Suprapubic skin (tissue), 4 donors: ENCODE data around the gene STOML1. TPM values are rescaled to one million over a fixed set of nuclear protein-coding genes. Genes with fewer than 3 reads are reported as not detected.
"Not testable (repeated sequence)": the region's sequence is repeated elsewhere in the genome, so short reads cannot be mapped to it uniquely, and the experiment has no call there.

Source experiments
- DNase-seq, 2 donors: peaks; one replicate each; pipeline ENCODE4 v3.0.0-alpha.2; 2019; ENCODE audit warnings: low spot score in 2 of 2
- H3K27ac ChIP-seq: fragments of 200-600 bp; sonication (generic); one replicate; pipeline ENCODE4 v1.5.1; 2019
- H3K27me3 ChIP-seq: fragments of 200-600 bp; sonication (generic); one replicate; pipeline ENCODE4 v1.5.1; 2019
- H3K36me3 ChIP-seq: fragments of 200-600 bp; sonication (generic); one replicate; pipeline ENCODE4 v1.5.1; 2019
- H3K4me1 ChIP-seq: fragments of 200-600 bp; sonication (generic); one replicate; pipeline ENCODE4 v1.5.1; 2019
- H3K4me3 ChIP-seq: fragments of 200-600 bp; sonication (generic); one replicate; pipeline ENCODE4 v1.5.1; 2019; ENCODE audit warnings: mild to moderate bottlenecking
- H3K9me3 ChIP-seq: fragments of 200-600 bp; sonication (generic); one replicate; pipeline ENCODE4 v1.5.1; 2019
- EP300 ChIP-seq: sonication (generic); formaldehyde crosslinking; IDR thresholded peaks from one replicate; pipeline ENCODE4 v1.6.1; 2017; ENCODE audit warnings: antibody characterized with exemption
- POLR2A ChIP-seq, 2 donors: fragments of 450-650 bp; IDR thresholded peaks; one replicate each; pipeline ENCODE4 v1.6.1; 2017; ENCODE audit warnings: antibody characterized with exemption in 2 of 2, mild to moderate bottlenecking in 2 of 2, moderate library complexity in 2 of 2
- POLR2AphosphoS5 ChIP-seq, 3 donors: sonication (generic); formaldehyde crosslinking; IDR thresholded peaks; one replicate each; pipeline ENCODE4 v1.6.1; 2017; ENCODE audit warnings: antibody characterized with exemption in 3 of 3
- WGBS: methylation state at CpG from one replicate; pipeline ENCODE4 v1.1.5; 2018; 5-methylcytosine and 5-hydroxymethylcytosine counted together
- total RNA-seq, 4 donors: library from RNA; depleted of rRNA; stranded (reverse); fragments of >200 nt; gene quantifications; one replicate each; pipeline ENCODE4 v1.1.0, GENCODE V29; 2016
- TF ChIP-seq, protein P1 (sequence below), 2 donors: fragments of 200-600 bp in 1 of 2; fragments of 450-650 bp in 1 of 2; sonication (generic) in 1 of 2; IDR thresholded peaks; one replicate each; pipeline ENCODE4 v1.5.1; 2016 to 2019; ENCODE audit warnings: antibody characterized with exemption in 2 of 2, mild to moderate bottlenecking in 1 of 2, moderate library complexity in 1 of 2

STOML1 gene
- total RNA-seq, 4 donors from 2014 or later, result 9.7 to 25.3 (median 10.7) TPM

DNA sequence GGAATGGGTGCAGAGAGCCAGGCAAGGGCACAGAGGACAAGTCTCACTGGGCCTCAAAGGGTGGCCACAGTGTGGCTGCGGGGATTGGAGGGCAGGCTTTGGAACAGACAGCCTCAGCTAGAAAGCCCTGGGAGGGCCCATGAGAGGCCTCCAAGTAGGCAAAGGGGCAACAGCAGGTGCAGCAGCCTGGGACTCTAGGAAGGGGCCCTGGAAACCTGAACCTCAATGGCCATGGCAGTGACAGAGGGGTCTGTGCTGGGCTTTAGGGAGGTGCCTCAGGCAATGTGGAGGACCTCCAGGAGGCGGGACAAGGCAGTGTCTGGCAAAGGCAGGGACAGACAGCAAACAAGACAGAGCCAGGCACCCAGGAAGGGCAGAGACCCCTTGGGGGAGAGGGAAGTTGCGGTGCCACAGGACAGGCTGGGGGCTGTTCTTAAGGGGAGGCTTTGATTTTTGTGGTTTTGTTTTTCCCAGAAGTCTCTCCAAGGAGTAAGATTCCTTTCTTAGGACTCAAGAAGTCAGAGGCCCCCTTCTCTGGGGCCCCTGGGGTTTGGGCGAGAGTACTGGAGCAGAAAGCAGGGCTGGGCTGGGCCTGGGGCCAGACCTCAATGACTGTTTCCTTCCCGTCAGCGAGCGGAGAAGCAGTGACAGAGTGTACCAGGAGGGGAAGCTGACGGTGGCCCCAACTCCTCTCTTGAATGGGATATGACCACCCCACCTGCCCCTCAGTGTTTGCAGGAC, 9.7 kb downstream of the STOML1 start:
- peaks cover 65% of the 10 kb centered on the region for H3K4me1 ChIP-seq
- 20% methylated on average over 4 of the region's 8 CpGs for WGBS
- H3K4me3 ChIP-seq, result peak overlapping the region; percentile 16
- H3K27ac ChIP-seq, result peak overlapping the region; percentile 92
- DNase-seq, result peak; percentile 91 to 93
- no peaks in the 10 kb centered on the region for H3K9me3 ChIP-seq
- TF ChIP-seq POLR2AphosphoS5 (IDR thresholded peaks at IDR 0.05) (peak in 2 of 3 donors; percentile 15 to 20), EP300 (no peak), POLR2A (IDR thresholded peaks at IDR 0.05) (no peak)
- TF ChIP-seq, protein P1, sequence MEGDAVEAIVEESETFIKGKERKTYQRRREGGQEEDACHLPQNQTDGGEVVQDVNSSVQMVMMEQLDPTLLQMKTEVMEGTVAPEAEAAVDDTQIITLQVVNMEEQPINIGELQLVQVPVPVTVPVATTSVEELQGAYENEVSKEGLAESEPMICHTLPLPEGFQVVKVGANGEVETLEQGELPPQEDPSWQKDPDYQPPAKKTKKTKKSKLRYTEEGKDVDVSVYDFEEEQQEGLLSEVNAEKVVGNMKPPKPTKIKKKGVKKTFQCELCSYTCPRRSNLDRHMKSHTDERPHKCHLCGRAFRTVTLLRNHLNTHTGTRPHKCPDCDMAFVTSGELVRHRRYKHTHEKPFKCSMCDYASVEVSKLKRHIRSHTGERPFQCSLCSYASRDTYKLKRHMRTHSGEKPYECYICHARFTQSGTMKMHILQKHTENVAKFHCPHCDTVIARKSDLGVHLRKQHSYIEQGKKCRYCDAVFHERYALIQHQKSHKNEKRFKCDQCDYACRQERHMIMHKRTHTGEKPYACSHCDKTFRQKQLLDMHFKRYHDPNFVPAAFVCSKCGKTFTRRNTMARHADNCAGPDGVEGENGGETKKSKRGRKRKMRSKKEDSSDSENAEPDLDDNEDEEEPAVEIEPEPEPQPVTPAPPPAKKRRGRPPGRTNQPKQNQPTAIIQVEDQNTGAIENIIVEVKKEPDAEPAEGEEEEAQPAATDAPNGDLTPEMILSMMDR (IDR thresholded peaks at IDR 0.05), result peak in 1 of 2 donors; percentile 9
- peaks cover 11% of the 10 kb centered on the region for H3K36me3 ChIP-seq
- H3K27me3 ChIP-seq, result no peaks in the 10 kb centered on the region

DNA sequence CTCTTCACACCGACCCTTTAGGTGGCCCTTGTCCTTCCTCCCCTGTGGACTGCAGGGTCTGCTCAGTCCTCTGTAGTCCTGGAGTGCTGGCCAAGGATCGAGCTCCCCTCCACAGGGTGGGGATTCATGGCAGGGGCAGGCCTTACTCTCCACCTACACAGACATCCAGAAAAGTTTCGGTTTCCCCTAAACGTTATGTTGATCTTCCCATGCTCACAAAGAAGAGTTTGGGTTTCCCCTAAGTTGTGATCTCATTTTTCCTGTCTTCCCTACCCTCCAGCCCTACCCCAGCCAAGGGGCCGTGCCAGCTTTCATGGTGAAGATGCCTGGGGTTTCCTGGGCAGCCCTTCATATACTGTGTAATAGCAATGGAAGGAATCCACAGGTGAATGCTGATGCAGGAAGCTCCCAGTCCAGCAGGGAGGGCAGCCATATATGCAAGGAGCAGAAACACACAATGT, 10.3 kb downstream of the STOML1 start:
- peaks cover 59% of the 10 kb centered on the region for H3K4me1 ChIP-seq
- TF ChIP-seq, protein P1 (IDR thresholded peaks at IDR 0.05), result no peak
- no peak for TF ChIP-seq POLR2A (IDR thresholded peaks at IDR 0.05)
- TF ChIP-seq POLR2AphosphoS5 (IDR thresholded peaks at IDR 0.05), result no peak
- no peak for TF ChIP-seq EP300

DNA sequence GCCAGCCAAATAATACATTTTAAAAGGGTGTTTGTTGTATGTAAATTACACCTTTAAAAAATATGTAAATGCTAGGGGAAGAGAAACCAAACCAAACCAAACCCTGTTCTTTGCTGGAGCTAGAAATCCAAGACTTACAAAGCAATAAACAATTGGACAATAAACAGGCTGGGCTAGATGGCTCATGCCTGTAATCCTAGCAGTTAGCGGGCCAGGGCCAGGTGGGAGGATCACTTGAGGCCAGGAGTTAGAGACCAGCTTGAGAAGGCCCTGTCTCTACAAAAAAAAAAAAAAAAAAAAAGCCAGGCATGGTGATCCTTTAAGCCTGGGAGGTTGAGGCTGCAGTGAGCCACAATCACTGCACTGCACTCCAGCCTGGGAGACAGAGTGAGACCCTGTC, 12.5 kb downstream of the STOML1 start:
- Histone ChIP-seq H3K4me1 (peaks cover 39% of the 10 kb centered on the region), H3K4me3 (no peak overlapping the region), H3K36me3 (no peaks in the 10 kb centered on the region), H3K9me3 (no peaks in the 10 kb centered on the region), H3K27me3 (peaks cover 11% of the 10 kb centered on the region), H3K27ac (no peak overlapping the region)
- TF ChIP-seq, protein P1 (IDR thresholded peaks at IDR 0.05), result no peak
- no peak for TF ChIP-seq POLR2AphosphoS5 (IDR thresholded peaks at IDR 0.05)
- no peak for TF ChIP-seq EP300
- no peak for TF ChIP-seq POLR2A (IDR thresholded peaks at IDR 0.05)
- peak in 1 of 2 donors; percentile 4 for DNase-seq
- WGBS, result 58% methylated on average over 1 of the region's 1 CpG

More for the DNA sequence above, 10.3 kb downstream of the STOML1 start:
- H3K4me3 ChIP-seq, result no peak overlapping the region
- H3K9me3 ChIP-seq, result no peaks in the 10 kb centered on the region
- 10% methylated on average over 5 of the region's 5 CpGs for WGBS
- peak overlapping the region; percentile 92 for H3K27ac ChIP-seq
- H3K27me3 ChIP-seq, result no peaks in the 10 kb centered on the region
- DNase-seq, result peak in 1 of 2 donors; percentile 64
- peaks cover 11% of the 10 kb centered on the region for H3K36me3 ChIP-seq

DNA sequence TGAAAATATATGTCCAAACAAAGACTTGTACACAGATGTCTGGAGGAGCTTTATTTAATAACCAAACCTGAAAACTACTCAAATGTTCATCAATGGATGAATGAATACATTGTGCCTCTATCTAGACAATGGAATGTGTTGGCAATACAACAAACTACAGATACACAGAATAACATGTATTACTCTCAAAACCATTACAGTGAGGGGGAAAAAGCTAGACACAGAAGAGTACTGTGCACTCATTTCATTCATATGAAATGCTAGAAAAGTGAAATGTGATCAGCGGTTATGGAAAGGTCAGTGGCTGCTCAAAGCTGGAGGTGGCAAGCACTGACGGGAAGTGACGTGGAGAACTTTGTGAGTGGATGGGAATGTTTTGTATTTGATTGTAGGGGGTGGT, 13.2 kb downstream of the STOML1 start:
- peaks cover 31% of the 10 kb centered on the region for H3K4me1 ChIP-seq
- TF ChIP-seq POLR2AphosphoS5 (IDR thresholded peaks at IDR 0.05), result no peak
- no peak for TF ChIP-seq POLR2A (IDR thresholded peaks at IDR 0.05)
- TF ChIP-seq, protein P1 (IDR thresholded peaks at IDR 0.05), result no peak
- TF ChIP-seq EP300, result no peak
- DNase-seq, result peak in 1 of 2 donors; percentile 31
- WGBS, result 82% methylated on average over 3 of the region's 3 CpGs
- no peak overlapping the region for H3K4me3 ChIP-seq
- H3K9me3 ChIP-seq, result no peaks in the 10 kb centered on the region
- H3K27me3 ChIP-seq, result peaks cover 11% of the 10 kb centered on the region
- no peaks in the 10 kb centered on the region for H3K36me3 ChIP-seq
- H3K27ac ChIP-seq, result no peak overlapping the region

DNA sequence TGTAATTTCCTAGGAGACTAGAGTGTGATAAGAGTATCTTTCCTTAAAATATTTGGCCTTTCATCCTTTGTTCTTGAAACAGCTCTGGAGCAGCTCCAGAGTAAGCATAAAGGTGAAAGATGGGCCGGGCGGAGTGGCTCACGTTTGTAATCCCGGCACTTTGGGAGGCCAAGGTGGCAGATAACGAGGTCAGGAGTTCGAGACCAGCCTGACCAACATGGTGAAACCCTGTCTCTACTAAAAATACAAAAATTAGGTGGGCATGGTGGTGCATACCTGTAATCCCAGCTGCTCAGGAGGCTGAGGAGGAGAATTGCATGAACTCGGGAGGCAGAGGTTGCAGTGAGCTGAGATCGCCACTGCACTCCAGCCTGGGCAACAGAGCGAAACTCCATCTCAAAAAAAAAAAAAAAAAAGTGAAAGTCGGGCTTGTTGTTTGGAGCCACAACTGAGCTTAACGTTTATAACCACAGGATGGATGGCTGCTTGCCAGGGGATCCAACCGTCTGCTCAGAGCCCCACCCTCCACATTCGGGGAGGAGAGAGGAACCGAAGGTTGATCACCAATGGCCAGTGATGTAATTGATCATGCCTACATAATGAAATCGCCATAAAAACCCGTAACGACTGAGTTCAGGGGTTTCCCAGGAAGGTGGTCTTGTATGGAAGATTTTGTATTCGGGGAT, 16.5 kb downstream of the STOML1 start:
- Histone ChIP-seq H3K27me3 (peaks cover 11% of the 10 kb centered on the region), H3K4me1 (peaks cover 11% of the 10 kb centered on the region)
- not testable (repeated sequence) for DNase-seq, H3K36me3 ChIP-seq, H3K27ac ChIP-seq, H3K9me3 ChIP-seq, H3K4me3 ChIP-seq
- 41% methylated on average over 18 of the region's 18 CpGs for WGBS

DNA sequence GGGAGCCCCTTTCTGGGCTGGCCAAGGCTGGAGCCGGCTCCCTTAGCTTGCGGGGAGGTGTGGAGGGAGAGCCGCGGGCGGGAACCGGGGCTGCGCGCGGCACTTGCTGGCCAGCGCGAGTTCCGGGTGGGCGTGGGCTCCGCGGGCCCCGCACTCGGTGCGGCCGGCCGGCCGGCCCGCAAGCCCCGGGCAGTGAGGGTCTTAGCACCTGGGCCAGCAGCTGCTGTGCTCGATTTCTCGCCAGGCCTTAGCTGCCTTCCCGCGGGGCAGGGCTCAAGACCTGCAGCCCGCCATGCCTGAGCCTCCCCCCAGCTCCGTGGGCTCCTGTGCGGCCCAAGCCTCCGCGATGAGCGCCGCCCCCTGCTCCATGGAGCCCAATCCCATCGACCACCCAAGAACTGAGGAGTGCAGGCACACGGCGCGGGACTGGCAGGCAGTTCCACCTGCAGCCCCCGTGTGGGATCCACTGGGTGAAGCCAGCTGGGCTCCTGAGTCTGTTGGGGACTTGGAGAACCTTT, 18.4 kb downstream of the STOML1 start:
- H3K4me1 ChIP-seq, result peaks cover 11% of the 10 kb centered on the region
- not testable (repeated sequence) for DNase-seq, H3K36me3 ChIP-seq, H3K9me3 ChIP-seq, H3K27ac ChIP-seq, H3K4me3 ChIP-seq
- H3K27me3 ChIP-seq, result peaks cover 11% of the 10 kb centered on the region
- WGBS, result 67% methylated on average over 3 of the region's 39 CpGs
